GM12801 (cell line): ENCODE measurements around the gene EEF1AKMT1.

ENCODE experiments used
- CTCF ChIP-seq: IDR thresholded peaks from one replicate; pipeline ENCODE4 v1.5.1; 2011; ENCODE audit warnings: control low read depth; ENCODE audit not compliant: insufficient read length; ENCODE audit errors: extremely low read depth

The EEF1AKMT1 gene

GRCh38 chr13:20702530-20702914 is 71.2 kb downstream of the EEF1AKMT1 start:
- no peak for TF ChIP-seq CTCF

GRCh38 chr13:20701461-20701860 is 72.3 kb downstream of the EEF1AKMT1 start:
- TF ChIP-seq CTCF = no peak

- no peak for TF ChIP-seq CTCF
Measured at GRCh38 chr13:20700288-20700687, 73.5 kb downstream of the EEF1AKMT1 start.

- TF ChIP-seq CTCF = no peak
Measured at GRCh38 chr13:20699715-20700114, 74.0 kb downstream of the EEF1AKMT1 start.

- TF ChIP-seq CTCF = no peak
Measured at GRCh38 chr13:20696073-20696472, 77.7 kb downstream of the EEF1AKMT1 start.

GRCh38 chr13:20691616-20692015 is 82.1 kb downstream of the EEF1AKMT1 start:
- TF ChIP-seq CTCF = no peak

- TF ChIP-seq CTCF = no peak
Measured at GRCh38 chr13:20689291-20689690, 84.5 kb downstream of the EEF1AKMT1 start.
